HCT116 (cell line): ENCODE results near the gene AJUBA.

ENCODE experiments used
- CEBPB ChIP-seq: IDR thresholded peaks from 2 replicates; pipeline ENCODE4 v1.6.1; 2012; ENCODE audit warnings: low read depth
- JUND ChIP-seq: IDR thresholded peaks from 2 replicates; pipeline ENCODE4 v1.6.1; 2012
- POLR2A ChIP-seq: IDR thresholded peaks from 2 replicates; pipeline ENCODE4 v1.7.0; 2011; ENCODE audit warnings: borderline replicate concordance; ENCODE audit not compliant: insufficient read depth, insufficient read length; ENCODE audit errors: extremely low read depth
- POLR2AphosphoS5 ChIP-seq: IDR thresholded peaks from 2 replicates; pipeline ENCODE4 v1.6.1; 2011; ENCODE audit warnings: mild to moderate bottlenecking, low read depth, low read length, moderate library complexity
- RAD21 ChIP-seq: IDR thresholded peaks from 2 replicates; pipeline ENCODE4 v1.6.1; 2012; ENCODE audit warnings: low read depth, mild to moderate bottlenecking
- TF ChIP-seq, protein P1 (sequence below), 3 experiments: fragments of 200-600 bp in 1 of 3; sonication (generic) in 1 of 3; IDR thresholded peaks in 2 of 3; conservative IDR thresholded peaks in 1 of 3; 2 replicates each; pipeline ENCODE4 v1.5.1; 2012 to 2017; ENCODE audit warnings: low read depth in 2 of 3, low read length in 2 of 3, antibody characterized with exemption in 1 of 3, borderline replicate concordance in 1 of 3, control low read depth in 1 of 3, mild to moderate bottlenecking in 1 of 3, mixed read lengths in 1 of 3, mixed run types in 1 of 3, moderate library complexity in 1 of 3; ENCODE audit not compliant: insufficient read depth in 1 of 3
- TF ChIP-seq, protein P2 (sequence below): IDR thresholded peaks from 2 replicates; pipeline ENCODE4 v1.6.1; 2011; ENCODE audit warnings: mild to moderate bottlenecking, low read length, moderate library complexity; ENCODE audit not compliant: insufficient replicate concordance; ENCODE audit errors: extremely low read depth
- TF ChIP-seq, protein P3 (sequence below): IDR thresholded peaks from 2 replicates; pipeline ENCODE4 v1.6.1; 2012

GRCh38 chr14:22974530-22975313 lies 7.6 kb downstream of the AJUBA start:
- TF ChIP-seq, protein P1, sequence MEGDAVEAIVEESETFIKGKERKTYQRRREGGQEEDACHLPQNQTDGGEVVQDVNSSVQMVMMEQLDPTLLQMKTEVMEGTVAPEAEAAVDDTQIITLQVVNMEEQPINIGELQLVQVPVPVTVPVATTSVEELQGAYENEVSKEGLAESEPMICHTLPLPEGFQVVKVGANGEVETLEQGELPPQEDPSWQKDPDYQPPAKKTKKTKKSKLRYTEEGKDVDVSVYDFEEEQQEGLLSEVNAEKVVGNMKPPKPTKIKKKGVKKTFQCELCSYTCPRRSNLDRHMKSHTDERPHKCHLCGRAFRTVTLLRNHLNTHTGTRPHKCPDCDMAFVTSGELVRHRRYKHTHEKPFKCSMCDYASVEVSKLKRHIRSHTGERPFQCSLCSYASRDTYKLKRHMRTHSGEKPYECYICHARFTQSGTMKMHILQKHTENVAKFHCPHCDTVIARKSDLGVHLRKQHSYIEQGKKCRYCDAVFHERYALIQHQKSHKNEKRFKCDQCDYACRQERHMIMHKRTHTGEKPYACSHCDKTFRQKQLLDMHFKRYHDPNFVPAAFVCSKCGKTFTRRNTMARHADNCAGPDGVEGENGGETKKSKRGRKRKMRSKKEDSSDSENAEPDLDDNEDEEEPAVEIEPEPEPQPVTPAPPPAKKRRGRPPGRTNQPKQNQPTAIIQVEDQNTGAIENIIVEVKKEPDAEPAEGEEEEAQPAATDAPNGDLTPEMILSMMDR (IDR thresholded peaks at IDR 0.05 in 2 of 3, conservative IDR thresholded peaks at IDR 0.05 in 1 of 3; ENCODE audit: borderline replicate concordance in 1 of 3, insufficient read depth in 1 of 3, low read depth in 2 of 3, low read length in 2 of 3), result no peak
- TF ChIP-seq, protein P2, sequence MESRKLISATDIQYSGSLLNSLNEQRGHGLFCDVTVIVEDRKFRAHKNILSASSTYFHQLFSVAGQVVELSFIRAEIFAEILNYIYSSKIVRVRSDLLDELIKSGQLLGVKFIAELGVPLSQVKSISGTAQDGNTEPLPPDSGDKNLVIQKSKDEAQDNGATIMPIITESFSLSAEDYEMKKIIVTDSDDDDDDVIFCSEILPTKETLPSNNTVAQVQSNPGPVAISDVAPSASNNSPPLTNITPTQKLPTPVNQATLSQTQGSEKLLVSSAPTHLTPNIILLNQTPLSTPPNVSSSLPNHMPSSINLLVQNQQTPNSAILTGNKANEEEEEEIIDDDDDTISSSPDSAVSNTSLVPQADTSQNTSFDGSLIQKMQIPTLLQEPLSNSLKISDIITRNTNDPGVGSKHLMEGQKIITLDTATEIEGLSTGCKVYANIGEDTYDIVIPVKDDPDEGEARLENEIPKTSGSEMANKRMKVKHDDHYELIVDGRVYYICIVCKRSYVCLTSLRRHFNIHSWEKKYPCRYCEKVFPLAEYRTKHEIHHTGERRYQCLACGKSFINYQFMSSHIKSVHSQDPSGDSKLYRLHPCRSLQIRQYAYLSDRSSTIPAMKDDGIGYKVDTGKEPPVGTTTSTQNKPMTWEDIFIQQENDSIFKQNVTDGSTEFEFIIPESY, result no peak
- no peak for TF ChIP-seq RAD21
- no peak for TF ChIP-seq POLR2AphosphoS5
- TF ChIP-seq JUND, result no peak
- TF ChIP-seq, protein P3, sequence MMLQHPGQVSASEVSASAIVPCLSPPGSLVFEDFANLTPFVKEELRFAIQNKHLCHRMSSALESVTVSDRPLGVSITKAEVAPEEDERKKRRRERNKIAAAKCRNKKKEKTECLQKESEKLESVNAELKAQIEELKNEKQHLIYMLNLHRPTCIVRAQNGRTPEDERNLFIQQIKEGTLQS, result no peak
- TF ChIP-seq CEBPB, result no peak
- no peak for TF ChIP-seq POLR2A
